Measurements from ENCODE around the gene CDKAL1. TPM values are rescaled to one million over a fixed set of nuclear protein-coding genes. Genes with fewer than 3 reads are reported as not detected.

CDKAL1 gene
- total and polyA plus RNA-seq, 9 of the 15 experiments (the other 6 are each of a cell fraction or from before 2014, with no cell fraction given), result 11.2 to 36.3 (median 20.1) TPM

- TF ChIP-seq NONO (IDR thresholded peaks at IDR 0.05; ENCODE audit: low read depth in 2 of 2, low read length in 1 of 2), result no peak
- TF ChIP-seq ZNF41 (CRISPR knock-in tag; conservative IDR thresholded peaks at IDR 0.05), result no peak
- TF ChIP-seq EHMT2 (IDR thresholded peaks at IDR 0.05), result peak; percentile 7; the same call in 1 of the 2 replicates
- TF ChIP-seq C11orf30 (IDR thresholded peaks at IDR 0.05; ENCODE audit: low read depth), result peak; percentile 33; the same call in 1 of the 2 replicates
- no peak for TF ChIP-seq RAD51 (IDR thresholded peaks at IDR 0.05; ENCODE audit: borderline replicate concordance, low read depth)
- no peak for TF ChIP-seq ZBTB12 (CRISPR knock-in tag; IDR thresholded peaks at IDR 0.05)
Observed at GRCh38 chr6:20712011-20712410, 177.8 kb downstream of the CDKAL1 start (continued).

- Histone ChIP-seq H3K9ac (ENCODE audit: insufficient read depth in 1 of 2, low read depth in 2 of 2, low read length in 2 of 2) (no peak overlapping the region), H3K79me2 (ENCODE audit: control insufficient read depth, insufficient read depth, low read length) (no peaks in the 10 kb centered on the region; the same call in 2 of the 3 replicates), H3K4me1 (replicated peaks in 1 of 2; ENCODE audit: control insufficient read depth in 2 of 2, insufficient read depth in 2 of 2, low read length in 2 of 2) (peaks cover 0 to 13% of the 10 kb centered on the region in 2 experiments; a peak in 3 of 5 replicates), H2AFZ (ENCODE audit: low read depth, low read length) (no peak overlapping the region), H4K20me1 (replicated peaks; ENCODE audit: control insufficient read depth, insufficient read depth, low read length) (no peaks in the 10 kb centered on the region; the same call in 1 of the 2 replicates), H3K27me3 (ENCODE audit: control insufficient read depth in 2 of 2, insufficient read depth in 2 of 2, low read length in 2 of 2) (no peaks in the 10 kb centered on the region), H3K4me2 (ENCODE audit: insufficient read depth, low read length) (no peak overlapping the region), H3K27ac (ENCODE audit: extremely low read depth, low read depth, low read length) (no peak overlapping the region), H3K9me1 (ENCODE audit: control insufficient read depth, insufficient read depth, low read length) (no peaks in the 10 kb centered on the region), H3K4me3 (no peak overlapping the region), H3K36me3 (ENCODE audit: control insufficient read depth, insufficient read depth, low read length) (no peaks in the 10 kb centered on the region), H3K9me3 (replicated peaks; ENCODE audit: control insufficient read depth, insufficient read depth, low read depth, low read length) (no peaks in the 10 kb centered on the region)
- DNase-seq (ENCODE audit: extremely low read depth in 1 of 4, low spot score in 3 of 4), result no peak
- ATAC-seq, result no peak
- BruUV-seq (replicated peaks), result no TSS peak
- intact Hi-C loops (cut with micrococcal nuclease) (no loop called here), in situ Hi-C loops (cut with MboI) (no loop called here)
- TF ChIP-seq POLR2AphosphoS2 (IDR thresholded peaks at IDR 0.05; ENCODE audit: low read length) (no peak), ATF4 (CRISPR knock-in tag; IDR thresholded peaks at IDR 0.05) (peak; percentile 43; the same call in 1 of the 2 replicates), MTA3 (IDR thresholded peaks at IDR 0.05; ENCODE audit: borderline replicate concordance) (no peak), ZSCAN32 (CRISPR knock-in tag; IDR thresholded peaks at IDR 0.05) (peak; percentile 48; the same call in 1 of the 2 replicates), ATF3 (IDR thresholded peaks at IDR 0.05) (peak; percentile 87), ATF3 (CRISPR knock-in tag; conservative IDR thresholded peaks at IDR 0.05) (no peak), CEBPB (tag; IDR thresholded peaks at IDR 0.05) (peak; percentile 74), CEBPG (CRISPR knock-in tag; IDR thresholded peaks at IDR 0.05) (no peak; the same call in 1 of the 2 replicates), CEBPG (tag; conservative IDR thresholded peaks at IDR 0.05 in 1 of 2, IDR thresholded peaks at IDR 0.05 in 1 of 2) (peak; percentile 82 to 93), TCF7 (IDR thresholded peaks at IDR 0.05; ENCODE audit: borderline replicate concordance) (no peak)
- CTCF ChIA-PET (ENCODE audit: low intra/inter-chr PET ratio), result no interaction called here
- FAIRE-seq, result no peak
- POLR2A ChIA-PET, result interaction anchor here (0.9 kb wide), 1 partner anchor 22 kb away, joined by 5 read pairs; no protein-coding TSS in a partner anchor
- 47% methylated on average over 3 of the region's 3 CpGs for WGBS (ENCODE audit: insufficient coverage, low coverage, missing lambda C conversion rate)
Observed at GRCh38 chr6:20715135-20715806, 181.0 kb downstream of the CDKAL1 start.

All from K562 (cell line).